GM18499 (cell line): ENCODE measurements around the gene CYP2J2.
"Not testable (repeated sequence)": the region's sequence is repeated elsewhere in the genome, so short reads cannot be mapped to it uniquely, and the experiment has no call there.

Source experiments
- ATAC-seq: cut with Tn5 transposase; IDR thresholded peaks from one replicate; pipeline ENCODE4 v1.9.1; 2021; ENCODE audit warnings: moderate number of reproducible peaks; ENCODE audit not compliant: insufficient read depth, unreplicated experiment

Gene CYP2J2

GRCh38 chr1:59921258-59921899, 5.2 kb downstream of the CYP2J2 start:
- not testable (repeated sequence) for ATAC-seq

- no peak for ATAC-seq
These were observed 6.8 kb downstream of the CYP2J2 start for GRCh38 chr1:59919746-59920145.

GRCh38 chr1:59917785-59918180, 8.8 kb downstream of the CYP2J2 start:
- no peak for ATAC-seq

GRCh38 chr1:59917026-59917784, 9.4 kb downstream of the CYP2J2 start:
- ATAC-seq = no peak

- ATAC-seq = no peak
These were observed 11.1 kb downstream of the CYP2J2 start for GRCh38 chr1:59915516-59915915.

- ATAC-seq = not testable (repeated sequence)
These were observed 11.7 kb downstream of the CYP2J2 start for GRCh38 chr1:59914791-59915286.

- ATAC-seq = no peak
These were observed 17.9 kb downstream of the CYP2J2 start for GRCh38 chr1:59908682-59909081.

- no peak for ATAC-seq
These were observed 18.5 kb downstream of the CYP2J2 start for GRCh38 chr1:59908084-59908483.

- ATAC-seq = no peak
These were observed 19.6 kb downstream of the CYP2J2 start for GRCh38 chr1:59906931-59907330.

GRCh38 chr1:59903141-59903754, 23.3 kb downstream of the CYP2J2 start:
- no peak for ATAC-seq

GRCh38 chr1:59901770-59902388, 24.7 kb downstream of the CYP2J2 start:
- no peak for ATAC-seq

- no peak for ATAC-seq
These were observed 25.9 kb downstream of the CYP2J2 start for GRCh38 chr1:59900640-59901039.

GRCh38 chr1:59898927-59899326, 27.6 kb downstream of the CYP2J2 start:
- ATAC-seq = no peak

GRCh38 chr1:59897165-59897564, 29.4 kb downstream of the CYP2J2 start:
- no peak for ATAC-seq

- no peak for ATAC-seq
These were observed 33.4 kb downstream of the CYP2J2 start for GRCh38 chr1:59892841-59893811.

- no peak for ATAC-seq
These were observed 41.3 kb downstream of the CYP2J2 start for GRCh38 chr1:59885160-59885832.

GRCh38 chr1:59880735-59881134, 45.8 kb downstream of the CYP2J2 start:
- no peak for ATAC-seq

- no peak for ATAC-seq
These were observed 46.5 kb downstream of the CYP2J2 start for GRCh38 chr1:59879996-59880505.

- no peak for ATAC-seq
These were observed 47.0 kb downstream of the CYP2J2 start for GRCh38 chr1:59879574-59879973.
